Stimulated activated CD8-positive, alpha-beta memory T cell treated with anti-CD3 and anti-CD28 coated beads, Interleukin-15, amount 100 ng/mL, for 1 hour (primary cell): ENCODE data around the gene MYMX.

ENCODE experiments used
- DNase-seq: peaks from one replicate; pipeline ENCODE4 v3.0.0-alpha.2; 2020; ENCODE audit warnings: low read depth

MYMX gene

DNA sequence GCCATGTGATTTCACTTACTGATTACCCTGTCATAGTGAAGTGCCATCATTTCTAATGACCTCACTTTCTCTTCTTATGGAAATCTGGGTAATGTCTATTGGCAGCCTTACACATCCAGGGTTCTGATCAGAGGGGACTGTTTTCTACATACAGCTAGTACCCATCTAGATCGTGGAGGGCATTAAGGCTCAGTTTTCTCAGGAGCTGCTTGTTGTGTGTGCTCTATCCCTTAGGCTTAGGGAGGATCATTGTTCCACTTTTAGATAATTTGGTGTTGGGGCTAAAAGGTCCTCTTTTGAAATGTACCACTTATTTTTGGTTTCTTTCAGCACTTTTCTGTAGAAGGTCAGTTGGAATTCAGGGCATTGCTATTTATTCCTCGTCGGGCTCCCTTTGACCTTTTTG is 34.0 kb downstream of the MYMX start:
- no peak for DNase-seq

DNA sequence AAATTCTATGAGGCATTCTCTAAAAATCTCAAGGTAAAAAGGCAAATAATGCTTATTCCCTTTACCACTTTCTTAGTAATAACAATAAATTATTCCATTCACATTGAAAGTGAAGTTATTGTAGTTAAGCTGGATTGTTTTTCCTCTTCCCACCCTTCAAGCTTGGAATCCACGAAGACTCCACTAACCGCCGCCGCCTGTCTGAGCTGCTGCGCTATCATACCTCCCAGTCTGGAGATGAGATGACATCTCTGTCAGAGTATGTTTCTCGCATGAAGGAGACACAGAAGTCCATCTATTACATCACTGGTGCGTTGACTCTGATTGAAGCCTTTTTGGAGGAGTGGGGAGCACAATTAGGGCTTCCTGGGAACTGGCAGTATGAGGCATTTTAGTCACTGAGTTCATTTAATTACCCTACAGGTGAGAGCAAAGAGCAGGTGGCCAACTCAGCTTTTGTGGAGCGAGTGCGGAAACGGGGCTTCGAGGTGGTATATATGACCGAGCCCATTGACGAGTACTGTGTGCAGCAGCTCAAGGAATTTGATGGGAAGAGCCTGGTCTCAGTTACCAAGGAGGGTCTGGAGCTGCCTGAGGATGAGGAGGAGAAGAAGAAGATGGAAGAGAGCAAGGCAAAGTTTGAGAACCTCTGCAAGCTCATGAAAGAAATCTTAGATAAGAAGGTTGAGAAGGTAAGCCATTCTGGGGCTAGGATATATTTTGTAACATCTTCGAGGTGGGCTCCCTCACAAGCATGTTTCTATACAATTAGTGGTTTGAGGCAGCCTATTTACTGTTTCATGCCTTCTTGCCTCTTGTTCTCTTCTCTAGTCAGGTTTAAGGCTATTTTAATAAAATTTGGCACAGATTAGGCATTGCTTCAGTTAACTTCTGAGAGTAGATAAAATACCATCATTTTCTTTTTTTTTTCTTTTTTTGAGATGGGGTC is 35.1 kb downstream of the MYMX start:
- DNase-seq, result no peak

DNA sequence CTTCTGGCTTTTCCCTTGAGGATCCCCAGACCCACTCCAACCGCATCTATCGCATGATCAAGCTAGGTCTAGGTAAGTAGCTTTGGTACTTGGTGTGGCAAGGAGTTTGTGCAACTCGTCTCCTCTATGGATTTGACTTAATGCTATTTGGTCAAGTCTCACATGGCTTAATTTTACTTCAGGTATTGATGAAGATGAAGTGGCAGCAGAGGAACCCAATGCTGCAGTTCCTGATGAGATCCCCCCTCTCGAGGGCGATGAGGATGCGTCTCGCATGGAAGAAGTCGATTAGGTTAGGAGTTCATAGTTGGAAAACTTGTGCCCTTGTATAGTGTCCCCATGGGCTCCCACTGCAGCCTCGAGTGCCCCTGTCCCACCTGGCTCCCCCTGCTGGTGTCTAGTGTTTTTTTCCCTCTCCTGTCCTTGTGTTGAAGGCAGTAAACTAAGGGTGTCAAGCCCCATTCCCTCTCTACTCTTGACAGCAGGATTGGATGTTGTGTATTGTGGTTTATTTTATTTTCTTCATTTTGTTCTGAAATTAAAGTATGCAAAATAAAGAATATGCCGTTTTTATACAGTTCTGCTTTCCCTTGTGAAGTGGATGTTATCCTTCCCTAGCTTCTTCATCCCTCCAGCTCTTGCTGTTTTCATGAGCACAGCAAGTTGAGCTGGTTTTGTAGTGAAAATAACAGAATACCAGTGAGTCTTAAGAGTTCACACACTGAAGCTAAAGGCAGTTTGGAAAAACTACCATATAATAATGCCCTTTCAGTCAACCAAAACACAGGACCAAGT is 36.8 kb downstream of the MYMX start:
- DNase-seq, result peak; percentile 44

DNA sequence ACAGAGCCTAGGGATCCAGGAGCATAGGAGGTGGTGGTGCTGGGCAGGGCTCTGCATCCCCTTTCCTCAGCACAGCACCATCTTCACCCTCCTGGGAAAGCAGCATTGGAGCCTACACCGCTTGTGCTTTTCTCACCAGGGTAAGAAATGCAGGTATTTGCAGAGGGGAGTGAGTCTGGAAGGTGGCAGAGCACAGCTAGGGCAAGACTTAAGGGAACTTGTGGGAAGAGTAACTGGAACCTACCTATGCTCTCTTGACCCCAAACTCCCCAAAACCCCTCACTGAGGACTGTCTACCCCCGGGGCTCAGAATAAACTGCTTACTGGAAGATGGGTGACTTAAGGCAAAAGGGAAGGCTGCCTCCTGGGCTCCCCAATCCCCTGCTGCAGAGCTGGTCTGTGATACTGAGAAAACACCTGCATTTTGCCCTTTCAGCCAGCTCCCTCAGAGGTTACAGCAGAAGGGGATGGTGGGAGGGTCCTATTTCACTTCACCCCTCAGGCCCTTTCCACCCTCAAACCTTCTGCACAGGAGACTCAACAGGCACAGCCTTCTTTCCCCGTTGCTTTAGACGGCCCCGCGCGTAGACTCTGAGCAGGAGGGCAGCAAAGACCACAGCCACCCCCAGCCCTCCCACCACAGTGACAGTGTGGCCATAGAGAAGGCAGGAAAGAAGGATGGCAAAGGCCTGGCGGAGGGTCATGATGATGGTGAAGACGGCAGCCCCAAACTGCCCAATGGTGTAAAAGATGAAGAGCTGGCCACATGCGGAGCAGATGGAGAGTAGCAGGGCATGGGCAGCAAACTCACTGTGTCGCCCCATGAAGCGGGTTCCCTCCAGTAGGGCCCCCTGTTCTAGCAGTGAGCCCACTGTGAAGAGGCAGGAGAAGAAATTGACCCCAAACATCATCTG is 37.7 kb downstream of the MYMX start:
- no peak for DNase-seq

DNA sequence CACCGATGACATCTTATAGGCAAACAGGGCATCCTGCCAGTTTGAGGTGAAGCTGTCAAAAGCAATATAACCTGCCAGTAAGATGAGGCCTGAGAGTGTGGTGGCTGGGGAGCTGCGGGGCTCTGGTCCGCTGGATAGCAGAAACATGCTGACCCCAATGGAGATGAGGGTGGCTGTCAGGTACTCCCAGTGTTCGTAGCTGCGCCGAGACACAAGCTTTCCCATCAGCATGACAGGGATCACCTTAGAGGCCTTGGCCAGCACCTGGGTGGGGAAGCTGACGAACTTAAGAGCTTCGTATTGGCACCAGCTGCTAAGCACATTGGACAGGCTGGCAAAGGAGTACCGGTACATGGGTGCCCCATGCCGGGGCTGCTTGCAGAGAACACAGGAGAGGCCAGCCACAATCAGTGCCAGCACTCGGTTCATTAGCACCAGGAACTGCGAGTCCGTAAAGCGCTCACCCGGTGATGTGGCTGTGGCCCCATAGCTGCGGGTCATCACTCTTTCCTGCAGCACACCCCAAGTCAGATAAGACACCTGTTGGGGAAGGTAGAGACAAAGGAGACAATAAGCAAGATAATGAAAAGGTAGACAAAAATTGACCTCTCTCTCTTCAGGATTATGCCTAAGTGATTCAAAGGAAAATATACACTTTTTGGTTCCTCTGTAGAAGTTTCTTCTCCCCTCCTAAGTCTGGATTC is 38.5 kb downstream of the MYMX start:
- no peak for DNase-seq

DNA sequence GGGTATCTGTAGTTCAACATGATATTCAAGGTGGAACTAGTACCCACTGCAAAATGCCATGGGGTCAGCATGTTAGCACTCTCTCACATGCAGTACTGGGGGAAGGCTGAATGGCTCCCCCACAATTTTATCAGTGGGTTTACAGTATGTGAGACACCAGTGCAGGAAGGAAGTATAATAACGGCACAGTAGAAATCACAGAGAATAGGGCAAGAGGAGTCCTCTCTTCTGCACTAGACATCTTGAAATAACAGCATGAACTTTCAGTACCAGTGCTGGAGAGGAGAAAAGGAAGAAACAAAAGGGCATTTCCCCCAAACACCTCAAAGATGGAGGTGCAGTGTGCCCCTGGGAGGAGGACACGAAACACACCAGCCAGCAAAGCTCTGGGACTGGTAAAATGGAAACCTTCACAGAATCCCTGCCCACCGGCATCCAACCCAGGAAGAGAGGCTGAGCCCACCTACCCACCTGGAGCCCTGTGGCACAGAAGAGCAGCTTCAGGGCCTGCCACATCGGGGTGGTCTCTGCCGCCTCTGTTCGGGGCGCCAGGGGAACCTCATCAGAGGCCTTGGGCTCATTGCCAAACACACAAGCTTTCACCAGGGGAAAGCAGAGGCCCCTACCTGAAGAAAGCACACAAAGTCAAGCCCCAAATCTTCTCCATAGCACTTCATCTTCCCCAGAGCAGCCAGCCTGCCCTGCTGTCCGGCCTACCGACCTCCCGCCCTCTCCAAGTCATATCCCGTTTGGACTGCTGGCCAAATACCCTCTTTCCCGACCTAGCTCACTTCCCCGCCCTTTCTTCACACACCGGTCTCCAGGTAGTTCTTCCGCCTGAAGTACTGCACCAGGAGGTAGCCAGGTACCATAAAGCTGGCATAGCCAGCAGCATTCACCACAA is 39.4 kb downstream of the MYMX start:
- no peak for DNase-seq

DNA sequence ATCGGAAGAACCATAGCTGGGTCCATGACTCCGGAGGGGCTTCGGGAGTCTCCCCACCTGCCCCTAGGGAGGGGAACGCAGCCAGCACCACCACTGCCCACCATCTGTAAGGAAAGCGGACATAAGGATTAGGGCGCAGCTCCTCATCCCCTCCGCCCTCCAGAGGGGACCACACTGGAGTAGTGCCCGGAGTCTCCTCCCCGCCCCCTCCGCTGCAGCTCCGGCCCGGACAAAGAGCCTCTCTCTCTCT is 40.0 kb downstream of the MYMX start:
- no peak for DNase-seq

DNA sequence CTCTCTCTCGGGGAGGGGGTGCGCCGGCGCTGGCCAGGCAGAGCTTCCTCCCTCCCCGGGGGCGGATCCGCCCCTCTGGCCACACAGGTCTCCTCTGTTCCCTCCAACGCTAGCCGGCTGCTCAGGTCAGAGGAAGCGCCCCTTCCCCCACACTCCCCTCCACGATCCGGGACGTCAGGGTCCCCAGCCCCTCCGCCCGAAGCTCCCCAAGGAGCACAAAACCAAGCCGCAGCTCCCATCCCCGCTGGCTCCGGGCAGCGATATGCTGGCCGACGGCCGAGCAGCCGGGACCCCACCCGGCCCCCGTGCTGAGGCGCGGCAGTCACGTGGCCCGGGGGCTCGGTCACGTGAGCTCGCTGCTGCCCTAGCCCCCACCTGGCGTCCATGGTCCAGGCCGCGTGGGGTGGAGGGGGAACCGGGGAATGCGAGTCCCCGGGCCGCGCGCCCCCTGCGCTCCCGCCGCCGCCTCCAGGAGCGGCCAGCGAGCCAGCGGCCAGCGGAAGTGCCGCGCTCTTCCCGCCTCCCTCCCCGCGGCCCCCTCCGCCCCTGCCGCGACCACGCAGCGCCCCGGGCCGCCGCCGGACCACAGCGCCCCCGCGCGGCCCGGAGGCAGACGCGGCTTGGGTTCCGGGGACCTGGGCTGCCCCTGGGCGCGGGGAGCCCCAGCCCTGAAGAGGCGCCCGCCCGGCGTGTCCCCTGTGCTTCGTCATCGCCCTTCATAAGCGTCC is 40.5 kb downstream of the MYMX start, which contains the start of gene SLC35B2:
SLC35B2 (minus strand) TSS at position 504 of the 728 bp plus-strand sequence; CDS start at position 386, 118 bp downstream.
- no peak for DNase-seq

DNA sequence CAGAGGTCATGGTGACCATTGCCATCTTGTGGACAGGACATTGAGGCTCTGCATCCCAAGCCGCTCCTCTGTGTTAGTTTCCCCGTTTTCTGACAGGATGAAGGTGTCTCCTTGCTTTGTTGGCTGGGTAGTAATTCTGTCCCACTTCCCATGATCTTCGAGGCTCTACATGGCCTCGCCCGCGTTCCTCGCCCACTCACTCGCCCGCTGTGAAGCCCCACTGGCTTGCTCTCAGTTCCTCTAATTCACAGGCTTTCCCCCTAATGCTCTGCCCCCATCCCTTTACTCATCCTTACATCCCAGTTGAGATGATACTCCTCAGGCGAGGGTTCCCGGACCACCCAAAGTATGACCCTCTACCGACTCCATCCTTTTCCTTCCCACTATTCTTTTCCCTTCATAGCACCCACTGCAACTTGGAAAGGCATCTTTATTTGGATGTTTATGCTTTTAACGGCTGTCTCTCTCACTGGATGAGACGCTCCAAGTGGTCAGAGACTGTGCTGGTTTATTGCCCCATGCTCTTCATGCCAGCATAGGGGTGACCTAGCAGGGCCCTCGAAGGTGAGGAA is 41.1 kb downstream of the MYMX start:
- no peak for DNase-seq

DNA sequence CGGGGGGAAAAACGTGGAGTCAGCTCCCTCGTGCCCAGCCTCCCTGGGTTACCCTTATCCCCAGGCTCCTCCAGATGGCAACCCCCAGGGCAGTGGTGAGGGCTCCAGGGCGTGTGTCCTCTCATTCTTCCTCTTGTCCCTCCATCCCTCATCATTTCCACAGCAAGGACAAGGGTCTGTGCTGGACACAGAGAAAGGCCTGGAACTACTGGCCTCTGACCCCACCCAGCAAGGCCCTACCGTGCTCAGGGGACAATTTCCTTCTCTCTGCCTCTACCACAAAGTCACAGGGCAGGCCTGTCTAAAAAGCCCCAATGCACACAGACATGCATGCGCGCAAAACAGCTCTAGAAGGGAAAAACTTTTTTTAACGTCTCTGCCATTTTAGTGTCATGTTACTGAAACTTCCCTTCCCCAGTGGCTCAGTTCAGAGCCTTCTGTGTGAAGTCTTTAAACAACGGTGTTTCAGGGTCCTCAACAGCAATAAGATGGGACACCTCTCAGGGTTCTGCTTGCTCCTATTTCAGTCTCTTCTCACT is 41.7 kb downstream of the MYMX start:
- no peak for DNase-seq

DNA sequence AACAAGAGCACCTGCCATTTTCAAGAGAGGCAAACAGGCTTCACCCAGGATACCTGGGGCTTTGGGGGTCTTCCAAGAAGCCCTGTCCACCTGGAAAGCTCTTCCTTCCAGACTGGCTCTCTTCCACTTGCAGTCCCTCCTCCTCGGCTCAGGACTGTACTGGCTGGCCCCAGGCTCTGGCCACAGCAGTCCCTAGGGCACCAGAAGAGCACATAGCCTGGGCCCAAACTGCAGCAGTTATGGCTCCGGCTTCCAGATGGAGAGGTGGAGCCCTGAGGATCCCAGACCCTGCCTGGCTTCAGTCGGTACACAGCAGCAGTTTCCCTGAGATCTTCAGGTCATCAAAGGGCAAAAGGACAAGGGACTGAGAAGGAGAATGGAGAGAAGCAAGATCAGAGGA is 42.2 kb downstream of the MYMX start:
- DNase-seq, result no peak

DNA sequence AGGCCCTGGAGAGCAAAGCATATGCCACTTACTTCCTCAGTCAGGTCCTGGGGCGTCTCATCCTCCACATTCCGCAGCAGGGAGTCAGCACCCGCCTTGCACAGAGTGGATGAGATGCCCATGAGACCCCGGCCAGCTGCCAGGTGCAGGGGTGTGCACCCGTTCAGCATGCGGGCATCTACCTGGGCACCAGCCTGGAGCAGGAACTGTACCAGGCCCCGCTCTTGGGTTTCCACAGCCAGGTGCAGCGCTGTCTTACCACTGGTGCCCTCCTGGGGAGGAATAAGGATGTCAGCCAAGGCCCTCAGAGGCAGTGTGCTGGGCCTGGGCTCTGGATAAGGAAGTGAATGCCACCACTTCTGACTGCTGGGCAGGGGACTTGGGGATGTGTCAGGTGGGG is 43.3 kb downstream of the MYMX start:
- no peak for DNase-seq

DNA sequence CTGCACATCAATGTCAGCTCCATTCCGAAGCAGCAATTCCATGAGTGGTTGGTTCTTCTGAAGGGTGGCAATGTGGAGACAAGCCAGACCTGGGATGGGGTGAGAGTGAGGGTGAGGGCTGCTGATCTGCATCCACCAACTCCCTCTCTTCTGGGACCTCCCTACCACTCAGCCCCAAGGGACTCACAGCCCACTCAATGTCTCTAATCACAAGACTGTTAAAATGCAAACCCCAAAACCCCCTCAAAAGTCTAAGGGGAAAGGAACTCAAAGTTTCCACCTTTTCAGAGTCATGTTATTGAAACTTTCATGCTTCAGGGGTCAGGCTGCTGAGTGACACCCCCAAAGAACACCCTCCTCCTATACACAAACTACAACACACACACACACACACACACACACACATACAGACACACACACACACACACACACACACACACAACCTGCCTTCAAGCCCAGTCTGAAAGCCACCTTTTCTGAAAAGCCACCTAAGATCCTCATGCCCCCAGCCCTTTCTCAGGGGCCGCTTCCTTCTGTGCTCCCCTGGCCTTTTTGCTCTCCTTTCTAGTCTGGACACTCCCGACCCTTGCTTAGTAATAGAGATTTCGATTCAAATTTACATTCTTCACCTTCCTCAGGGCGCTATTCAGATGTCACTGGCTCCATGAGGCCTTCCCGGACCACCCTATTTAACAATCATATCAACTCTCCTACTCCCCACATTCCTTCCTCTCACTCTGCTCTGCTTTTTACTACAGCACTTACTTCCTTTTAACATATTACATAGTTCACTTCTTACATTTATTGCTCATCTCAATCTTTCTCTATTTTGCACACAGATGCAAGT is 43.9 kb downstream of the MYMX start:
- DNase-seq, result no peak

DNA sequence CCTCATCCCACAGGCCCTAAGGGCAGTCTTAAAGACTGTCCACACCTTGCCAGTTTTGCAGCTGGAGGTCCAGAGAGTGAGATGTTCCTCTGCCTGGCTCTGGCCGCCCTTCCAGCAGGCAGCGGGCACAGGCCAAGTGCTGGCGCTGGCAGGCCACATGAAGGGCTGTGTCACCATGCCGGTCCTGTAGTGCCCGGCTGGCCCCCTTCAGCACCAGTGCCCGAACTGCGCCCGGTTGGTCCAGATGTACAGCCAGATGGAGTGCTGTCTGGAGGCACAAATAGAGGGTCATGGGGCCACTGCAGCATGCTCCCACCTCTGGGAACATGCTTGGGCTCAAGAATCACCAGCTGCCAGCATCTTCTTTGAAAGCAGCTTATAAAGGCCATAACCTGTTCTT is 44.9 kb downstream of the MYMX start:
- no peak for DNase-seq

DNA sequence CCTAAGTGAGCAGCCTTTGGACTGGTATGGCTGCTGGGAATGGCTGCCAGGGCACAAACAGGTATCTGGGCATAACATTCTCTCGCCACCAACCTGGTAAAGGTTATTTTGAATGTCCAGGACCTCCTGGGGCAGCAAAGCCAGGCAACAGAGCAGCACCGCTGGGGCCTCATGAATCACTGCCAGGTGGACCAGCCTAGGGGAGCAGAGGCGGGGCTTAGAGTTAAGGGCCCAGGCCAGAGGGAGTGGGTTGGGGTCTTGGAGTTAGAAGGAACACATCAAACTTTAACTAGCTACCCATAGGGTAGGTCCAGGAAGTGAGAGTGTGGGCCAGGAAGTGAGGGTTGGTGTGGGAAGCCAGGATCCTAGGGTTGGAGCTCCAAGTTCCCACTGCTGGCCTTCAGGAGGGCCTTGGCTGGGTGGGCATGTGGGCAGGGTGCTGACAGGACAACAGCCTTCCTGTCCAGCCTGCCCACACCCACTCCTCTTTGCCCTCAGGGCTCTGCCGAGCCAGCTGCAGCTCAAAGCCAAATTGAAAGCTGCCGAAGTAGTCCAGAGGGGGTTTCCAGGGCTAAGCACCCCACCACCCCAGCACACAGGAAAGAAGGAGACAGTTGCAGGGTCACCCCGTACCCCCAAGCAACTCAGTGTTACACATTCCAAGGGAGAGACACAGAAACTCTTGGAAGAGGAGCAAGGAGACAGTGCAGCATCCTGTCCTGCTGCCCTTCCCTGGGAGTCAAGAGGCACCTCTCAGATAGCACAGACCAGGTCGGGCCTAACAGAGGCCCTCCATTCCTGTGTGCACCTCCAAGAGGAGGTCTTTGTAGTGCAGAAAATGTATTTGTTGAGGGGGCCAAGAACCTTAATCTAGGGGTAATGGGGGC is 46.0 kb downstream of the MYMX start:
- DNase-seq, result no peak

DNA sequence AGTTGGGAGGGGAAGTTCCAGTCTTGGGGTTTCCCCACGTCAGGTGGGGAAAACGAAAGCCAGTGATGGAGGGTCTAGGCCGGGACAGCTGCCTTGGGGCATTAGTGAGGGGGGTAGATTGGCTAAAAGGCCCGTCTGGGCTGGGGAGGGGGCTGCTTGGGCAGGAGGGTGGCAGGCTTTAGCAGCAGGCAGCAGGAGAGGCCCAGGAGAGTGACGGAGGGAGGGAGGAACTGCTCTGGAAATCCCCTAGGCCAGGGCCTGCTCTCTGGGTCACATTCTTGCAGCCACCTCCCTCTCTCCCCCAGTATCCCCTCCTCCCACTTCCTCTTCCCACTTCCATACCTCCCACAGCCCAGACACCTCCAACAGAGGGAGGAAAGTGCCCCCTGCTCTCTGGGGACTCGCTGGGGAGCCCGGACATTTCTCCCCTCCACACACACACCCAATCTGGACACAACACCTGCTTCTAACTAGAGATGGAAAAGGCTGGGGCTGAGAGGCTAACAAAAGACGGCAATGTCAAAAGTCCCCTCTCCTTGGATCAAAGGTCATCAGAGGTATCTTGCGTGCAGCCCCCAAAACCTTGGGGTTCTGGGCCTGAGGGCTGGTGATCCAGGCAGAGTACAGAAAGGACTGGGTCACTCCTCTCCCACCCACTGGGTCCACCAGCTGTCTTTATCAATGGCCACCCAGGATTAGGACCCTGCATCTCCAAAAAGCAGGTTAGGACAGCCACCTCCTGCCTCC is 46.8 kb downstream of the MYMX start:
- DNase-seq, result no peak
